ENCODE results near the gene U2AF2.

The U2AF2 gene

DNA sequence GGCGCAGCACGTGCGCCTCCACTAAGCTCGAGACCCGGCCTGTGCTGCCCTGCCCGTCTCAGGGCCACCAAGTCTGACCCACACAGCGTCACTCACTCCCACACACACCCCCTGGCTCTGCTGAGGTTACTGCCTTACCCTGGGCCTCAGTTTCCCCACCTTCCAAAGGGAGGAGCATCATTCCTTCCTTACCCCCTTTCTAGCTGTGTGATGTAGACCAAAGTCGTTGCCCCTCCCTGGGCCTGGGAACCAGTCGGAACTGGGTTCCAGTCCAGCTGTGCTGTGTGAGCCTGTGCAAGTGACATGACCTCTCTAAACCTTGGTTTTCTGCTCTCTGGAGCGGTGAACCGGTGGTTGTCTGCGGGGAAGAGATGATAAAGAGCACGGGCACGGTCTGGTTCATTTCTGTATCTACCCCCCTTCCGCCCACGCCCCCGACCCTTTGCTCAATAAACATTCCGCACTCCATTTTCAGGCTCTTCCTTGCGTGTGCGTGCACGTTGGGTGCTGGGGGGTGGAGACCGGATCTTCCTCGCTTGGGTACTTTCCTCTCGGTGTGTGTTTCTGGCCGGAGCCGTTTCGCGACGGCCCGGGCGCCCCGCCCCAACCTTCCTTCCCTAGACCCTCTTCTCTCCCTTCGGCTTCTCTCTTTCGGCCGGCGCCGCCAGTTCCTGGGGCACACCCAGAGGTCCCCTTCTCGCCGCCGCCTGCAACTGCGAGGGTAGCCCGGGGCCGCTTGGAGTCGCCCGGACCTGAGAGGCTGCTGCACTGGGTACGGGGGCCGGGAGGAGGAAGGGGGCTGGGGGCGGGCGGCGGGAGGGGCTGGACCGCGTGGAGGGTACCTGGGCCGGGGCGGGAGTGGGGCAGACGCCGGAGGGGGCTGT, 11.6 kb upstream of the U2AF2 start, which contains the start of gene ZNF581:
Gene ZNF581 (plus strand): TSS at position 647 of the 884 bp plus-strand sequence. CDS start 923 bp downstream, outside the sequence.
- DNase-seq (ENCODE audit: low read depth, low spot score), result peak; percentile 68

DNA sequence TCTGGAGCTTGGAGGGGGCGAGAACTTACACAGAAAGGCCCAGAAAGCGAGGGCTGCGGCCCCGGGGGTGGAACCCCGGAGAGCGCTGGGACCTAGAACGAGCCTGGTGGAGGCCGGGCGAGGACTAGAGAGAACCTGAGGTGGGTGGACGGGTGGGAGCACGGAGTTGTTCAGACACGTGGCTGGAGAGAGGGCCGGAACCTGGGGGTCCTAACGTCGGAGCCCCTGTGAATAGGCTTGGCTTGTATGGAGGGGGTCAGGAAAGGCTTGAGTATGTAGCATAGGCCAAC, 11.0 kb upstream of the U2AF2 start:
- DNase-seq (ENCODE audit: low read depth, low spot score), result no peak

- DNase-seq (ENCODE audit: low read depth, low spot score), result no peak
Measured at GRCh38 chr19:55644191-55644833, 10.5 kb upstream of the U2AF2 start.

DNA sequence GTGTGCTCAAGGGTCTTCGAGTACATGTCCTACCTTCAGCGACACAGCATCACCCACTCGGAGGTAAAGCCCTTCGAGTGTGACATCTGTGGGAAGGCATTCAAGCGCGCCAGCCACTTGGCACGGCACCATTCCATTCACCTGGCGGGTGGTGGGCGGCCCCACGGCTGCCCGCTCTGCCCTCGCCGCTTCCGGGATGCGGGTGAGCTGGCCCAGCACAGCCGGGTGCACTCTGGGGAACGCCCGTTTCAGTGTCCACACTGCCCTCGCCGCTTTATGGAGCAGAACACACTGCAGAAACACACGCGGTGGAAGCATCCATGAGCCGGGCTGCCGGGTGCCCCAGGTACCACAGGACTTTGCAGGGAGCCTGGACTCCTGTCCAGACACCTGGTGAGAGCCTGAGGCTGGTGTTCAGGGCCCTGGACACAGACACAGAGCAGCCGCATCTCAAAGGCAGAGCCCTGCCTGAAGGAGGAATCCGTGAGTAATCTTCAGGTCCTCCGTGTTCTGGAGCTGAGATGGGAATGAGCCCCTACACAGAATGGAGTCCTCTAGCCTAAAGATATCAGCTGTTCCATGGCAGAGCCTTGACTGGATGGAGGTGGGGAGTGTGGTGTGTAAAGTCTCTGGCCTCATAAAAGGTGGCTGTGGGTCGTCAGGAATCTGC, 9.9 kb upstream of the U2AF2 start:
- DNase-seq (ENCODE audit: low read depth, low spot score), result no peak

DNA sequence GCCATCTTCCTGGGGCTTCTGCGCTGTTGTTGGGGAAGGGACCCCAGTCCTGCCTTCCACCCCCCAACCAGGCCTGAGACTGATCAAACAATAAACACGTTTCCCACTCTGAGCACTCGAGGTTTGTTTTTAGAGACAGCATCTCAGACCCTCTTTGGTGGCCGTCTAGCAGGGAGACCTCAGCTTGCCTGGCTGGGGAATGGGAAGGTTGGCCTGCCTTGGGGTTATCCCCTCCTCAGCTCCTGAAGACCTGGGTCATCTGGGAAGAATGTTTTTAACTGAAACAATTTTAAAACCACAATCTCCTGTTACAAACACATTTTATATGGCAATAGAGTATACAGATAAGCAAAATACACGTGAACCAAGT, 9.3 kb upstream of the U2AF2 start:
- no peak for DNase-seq (ENCODE audit: low read depth, low spot score)

- no peak for DNase-seq (ENCODE audit: low read depth, low spot score)
Measured at GRCh38 chr19:55646889-55647731, 7.7 kb upstream of the U2AF2 start.

DNA sequence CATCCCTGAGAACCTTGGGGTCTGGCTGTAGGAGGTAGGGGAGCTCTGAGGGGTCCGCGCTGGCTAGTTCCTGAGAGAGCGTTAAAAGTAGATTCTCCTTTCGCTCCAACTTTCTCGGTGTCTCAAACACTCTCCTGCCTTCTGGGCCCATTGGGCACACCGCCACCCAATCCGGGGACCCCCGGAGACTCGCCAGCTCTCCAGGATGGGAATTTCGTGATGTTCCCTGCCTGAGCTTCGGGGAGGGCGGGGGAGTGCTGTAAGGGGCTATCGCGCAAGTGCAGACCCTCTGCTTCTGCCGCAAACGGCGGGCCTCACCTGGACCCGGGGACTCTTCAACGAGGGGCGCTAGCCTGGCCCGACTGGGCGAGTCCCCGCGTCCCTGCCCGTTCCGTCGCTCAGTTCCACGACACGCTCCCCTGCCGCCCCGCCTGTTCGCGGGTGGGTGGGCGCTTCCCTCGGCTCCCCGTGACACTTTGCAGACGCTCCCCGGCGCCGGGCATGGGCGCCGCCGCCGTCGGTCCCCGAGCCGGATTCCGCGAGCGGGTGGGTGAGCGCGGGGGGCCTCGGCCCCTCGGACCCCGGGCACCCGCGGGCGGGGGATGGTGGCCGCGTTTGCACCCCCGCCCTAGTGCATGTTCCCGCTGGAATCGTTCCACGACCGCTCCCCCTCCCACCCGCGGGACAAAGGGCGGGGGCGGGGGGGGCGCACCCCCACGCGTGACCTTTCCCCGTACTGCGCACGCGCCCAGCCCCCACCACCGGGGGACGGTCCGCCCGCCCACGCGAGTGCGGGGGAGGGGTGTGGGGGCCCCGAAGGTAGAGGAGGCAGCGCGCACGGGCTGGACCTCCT, 6.9 kb upstream of the U2AF2 start, which contains the start of gene CCDC106:
Gene CCDC106 (plus strand): TSS at position 481 of the 853 bp plus-strand sequence. CDS start 835 bp downstream, outside the sequence.
- DNase-seq (ENCODE audit: low read depth, low spot score), result no peak

GRCh38 chr19:55648585-55649267, 6.1 kb upstream of the U2AF2 start:
- no peak for DNase-seq (ENCODE audit: low read depth, low spot score)

- no peak for DNase-seq (ENCODE audit: low read depth, low spot score)
Measured at GRCh38 chr19:55649268-55650125, 5.3 kb upstream of the U2AF2 start.

DNA sequence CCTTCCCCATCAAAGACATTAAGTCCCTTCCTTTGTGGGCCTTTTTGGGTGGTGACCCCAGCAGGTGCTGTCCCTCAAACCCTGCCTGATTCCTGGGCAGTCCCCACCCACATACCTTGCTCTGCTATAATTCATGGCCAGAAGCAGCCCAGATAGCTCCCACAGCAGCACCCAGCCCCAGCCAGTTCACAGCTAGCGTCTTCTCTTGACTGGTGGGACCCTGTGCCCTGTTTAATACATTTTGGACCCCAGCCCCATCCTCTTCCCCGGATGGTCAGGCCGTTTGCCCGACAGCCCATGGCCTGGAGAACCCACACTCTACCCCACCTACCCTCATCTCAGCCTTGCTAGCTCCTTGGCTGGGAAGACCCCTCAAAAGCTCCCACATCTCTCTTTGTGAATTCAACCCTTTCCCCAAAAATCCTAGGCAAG, 4.7 kb upstream of the U2AF2 start:
- no peak for DNase-seq (ENCODE audit: low read depth, low spot score)

- no peak for DNase-seq (ENCODE audit: low read depth, low spot score)
Measured at GRCh38 chr19:55650602-55651230, 4.1 kb upstream of the U2AF2 start.

DNA sequence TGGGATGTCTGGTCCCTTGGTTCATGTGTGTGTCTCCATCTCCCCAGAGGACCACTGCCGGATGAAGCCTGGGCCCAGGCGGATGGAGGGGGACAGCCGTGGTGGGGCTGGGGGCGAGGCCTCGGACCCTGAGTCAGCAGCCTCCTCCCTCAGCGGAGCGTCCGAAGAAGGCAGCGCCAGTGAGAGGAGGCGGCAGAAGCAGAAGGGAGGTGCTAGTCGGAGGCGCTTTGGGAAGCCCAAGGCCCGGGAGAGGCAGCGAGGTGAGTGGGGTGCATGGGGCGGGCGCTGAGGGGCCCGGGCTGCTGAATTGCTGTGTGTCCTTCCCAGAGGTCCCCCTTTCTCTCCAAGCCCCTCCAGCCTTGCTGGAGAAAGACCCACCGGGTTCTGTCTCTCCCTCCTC, 3.6 kb upstream of the U2AF2 start:
- DNase-seq (ENCODE audit: low read depth, low spot score), result no peak

GRCh38 chr19:55652311-55653128, 2.3 kb upstream of the U2AF2 start:
- no peak for DNase-seq (ENCODE audit: low read depth, low spot score)

DNA sequence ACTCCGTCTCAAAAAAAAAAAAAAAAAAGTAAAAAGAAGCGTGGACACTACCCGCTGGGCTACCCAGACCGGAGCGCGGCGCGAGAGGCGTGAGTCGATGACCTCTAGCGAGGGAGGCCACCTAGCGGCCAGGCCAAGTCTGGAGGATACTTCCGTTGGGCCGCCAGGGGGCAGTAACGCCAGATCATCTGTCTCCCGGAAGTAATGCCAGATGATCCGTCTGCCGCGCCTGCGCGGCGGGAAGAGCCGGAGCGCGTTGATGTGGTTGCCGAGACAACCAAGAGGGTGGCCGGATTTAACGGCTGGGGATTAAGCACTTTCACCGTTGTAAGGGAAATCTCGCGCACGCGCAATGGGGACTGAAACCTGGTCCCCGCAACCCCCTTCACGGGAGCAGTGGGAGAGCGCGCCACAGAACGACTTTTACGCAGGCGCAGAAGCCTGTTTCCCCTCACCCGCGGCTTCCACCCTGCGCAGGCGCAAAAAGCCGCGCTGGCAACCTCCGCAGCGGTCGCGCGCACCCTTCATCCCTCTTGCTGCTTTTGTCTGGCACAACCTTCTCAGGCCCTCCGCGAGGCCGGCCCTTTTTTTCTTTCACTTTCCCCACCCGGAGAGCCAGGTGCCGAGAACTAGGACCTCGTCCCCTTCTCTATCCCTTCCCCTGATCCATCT, 1.0 kb upstream of the U2AF2 start:
- peak; percentile 98 for DNase-seq (ENCODE audit: low read depth, low spot score)

DNA sequence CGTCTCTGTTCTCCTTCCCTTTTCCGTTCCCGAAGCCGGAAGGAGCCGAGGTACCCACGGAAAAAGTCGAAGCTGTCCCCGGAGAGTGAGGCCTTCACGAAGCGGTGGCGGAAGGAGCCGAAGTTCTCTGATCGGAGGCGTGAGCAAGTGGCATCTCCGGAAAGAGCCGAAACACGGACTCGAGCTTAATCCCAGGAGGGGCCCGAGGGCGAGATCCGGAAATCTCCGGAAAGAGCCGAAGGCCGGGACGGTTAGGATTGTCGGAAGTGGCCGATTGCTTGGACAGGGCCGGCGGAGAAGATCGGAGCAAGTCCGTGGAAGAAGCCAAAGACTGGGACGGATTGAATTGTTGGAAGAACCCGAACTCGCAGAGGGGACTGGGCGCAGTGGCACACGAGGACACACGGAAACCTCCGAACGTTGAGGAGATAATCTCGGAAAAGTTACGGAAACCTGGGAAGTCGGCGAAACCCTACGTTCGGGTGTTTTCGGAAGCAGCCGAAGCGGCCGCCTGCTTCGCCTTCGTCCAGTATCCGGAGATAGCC, 440 bp upstream of the U2AF2 start:
- DNase-seq (ENCODE audit: low read depth, low spot score), result peak; percentile 98

DNA sequence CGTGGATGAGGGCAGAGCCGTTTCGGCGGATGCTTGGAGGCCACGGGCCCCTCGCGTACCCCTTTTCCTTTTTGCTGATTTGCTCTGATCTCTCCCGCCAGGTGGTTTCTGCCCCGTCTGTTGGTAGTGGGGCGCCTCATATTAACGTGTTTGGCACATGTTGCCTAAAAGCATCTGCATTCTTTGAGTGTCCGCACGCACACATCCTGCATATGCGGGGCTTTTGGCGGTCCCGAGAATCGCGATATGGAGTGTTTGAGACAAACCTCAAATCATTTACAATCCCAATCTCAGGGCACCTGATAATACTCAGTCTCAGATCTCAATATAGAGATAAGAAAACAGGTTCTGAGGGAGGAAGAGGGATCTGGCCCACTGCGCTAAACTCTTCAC, 809 bp downstream of the U2AF2 start:
- no peak for DNase-seq (ENCODE audit: low read depth, low spot score)

DNA sequence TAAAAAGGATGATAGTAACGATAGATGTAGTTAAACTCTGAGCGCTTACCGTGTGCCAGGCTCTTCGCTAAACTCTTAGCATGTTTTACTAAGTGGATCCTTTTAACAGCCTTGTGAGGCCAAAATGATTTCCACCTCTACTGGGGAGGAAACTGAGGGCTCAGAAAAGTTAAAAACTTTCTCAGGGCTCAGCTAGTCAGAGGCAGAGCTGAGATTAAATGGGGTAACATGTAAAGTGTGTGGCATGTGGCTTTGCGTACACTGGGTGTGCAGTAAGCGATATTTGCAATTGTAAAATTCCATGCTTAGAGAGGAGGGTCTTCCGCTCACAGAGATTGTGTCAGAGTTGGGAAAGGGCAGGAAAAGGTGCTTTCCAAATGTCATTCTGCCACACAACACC, 1.7 kb downstream of the U2AF2 start:
- DNase-seq (ENCODE audit: low read depth, low spot score), result no peak

Measured in activated naive CD8-positive, alpha-beta T cell treated with anti-CD3 and anti-CD28 coated beads, Interleukin-2, amount 50 U/mL, for 16 hours (primary cell).